ENCODE measurements around the gene PNMA8B. TPM values are rescaled to one million over a fixed set of nuclear protein-coding genes. Genes with fewer than 3 reads are reported as not detected.

The PNMA8B gene
- polyA plus RNA-seq, 1 of the 3 experiments (the other 2 are of a cell fraction) = 0.92 TPM

DNA sequence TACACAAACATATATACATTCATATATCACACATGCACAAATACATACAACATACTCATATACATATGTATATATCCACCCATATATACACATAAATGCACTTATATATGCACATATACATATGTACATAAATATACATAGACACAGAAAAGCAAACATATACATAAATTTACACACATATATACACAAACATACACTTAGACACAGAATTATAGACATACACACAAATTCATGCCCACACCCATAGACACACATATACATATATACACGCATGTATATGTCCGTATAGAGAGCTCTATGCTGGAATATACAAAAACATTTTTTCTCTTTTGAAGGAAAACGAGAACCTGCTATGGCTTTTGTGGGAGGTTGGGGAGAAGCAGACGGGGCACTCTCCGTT lies 44.9 kb downstream of the PNMA8B start:
- Histone ChIP-seq H3K79me2 (ENCODE audit: insufficient read depth) (no peaks in the 10 kb centered on the region), H4K20me1 (ENCODE audit: insufficient read depth) (no peaks in the 10 kb centered on the region)
- CTCF ChIA-PET = interaction anchor here (0.8 to 2.3 kb wide), 4 partner anchors 23 to 63 kb away, joined by 3 to 11 read pairs (median 4); no protein-coding TSS in a partner anchor

DNA sequence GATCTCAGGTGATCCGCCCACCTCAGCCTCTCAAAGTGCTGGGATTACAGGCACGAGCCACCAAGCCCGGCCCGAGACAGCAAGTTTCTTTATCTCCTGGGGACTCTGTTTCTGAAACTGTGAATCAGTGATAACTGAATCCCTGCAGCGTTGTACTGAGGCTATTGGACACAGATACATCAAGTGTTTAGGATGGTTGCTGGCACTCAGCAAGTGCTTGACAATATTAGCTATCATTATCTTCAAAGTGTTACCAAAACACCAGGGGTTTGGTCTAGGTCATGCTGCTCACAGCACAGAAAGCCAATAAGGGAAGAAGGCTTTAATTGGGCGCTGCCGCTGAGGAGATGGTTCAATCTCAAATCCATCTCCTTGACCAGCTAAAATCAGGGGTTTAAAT lies 46.4 kb downstream of the PNMA8B start:
- H4K20me1 ChIP-seq (ENCODE audit: insufficient read depth) = no peaks in the 10 kb centered on the region
- TF ChIP-seq NRF1 (IDR thresholded peaks at IDR 0.05; ENCODE audit: low read depth, low read length) (no peak), RXRA (IDR thresholded peaks at IDR 0.05; ENCODE audit: borderline replicate concordance, low read depth) (no peak), RFX5 (IDR thresholded peaks at IDR 0.05; ENCODE audit: low read length) (no peak), GABPA (IDR thresholded peaks at IDR 0.05; ENCODE audit: low read depth) (no peak), TAF1 (IDR thresholded peaks at IDR 0.05; ENCODE audit: borderline replicate concordance, low read depth, low read length) (no peak), MEF2A (IDR thresholded peaks at IDR 0.05; ENCODE audit: borderline replicate concordance, low read depth) (no peak)
- TF ChIP-seq, protein P1, sequence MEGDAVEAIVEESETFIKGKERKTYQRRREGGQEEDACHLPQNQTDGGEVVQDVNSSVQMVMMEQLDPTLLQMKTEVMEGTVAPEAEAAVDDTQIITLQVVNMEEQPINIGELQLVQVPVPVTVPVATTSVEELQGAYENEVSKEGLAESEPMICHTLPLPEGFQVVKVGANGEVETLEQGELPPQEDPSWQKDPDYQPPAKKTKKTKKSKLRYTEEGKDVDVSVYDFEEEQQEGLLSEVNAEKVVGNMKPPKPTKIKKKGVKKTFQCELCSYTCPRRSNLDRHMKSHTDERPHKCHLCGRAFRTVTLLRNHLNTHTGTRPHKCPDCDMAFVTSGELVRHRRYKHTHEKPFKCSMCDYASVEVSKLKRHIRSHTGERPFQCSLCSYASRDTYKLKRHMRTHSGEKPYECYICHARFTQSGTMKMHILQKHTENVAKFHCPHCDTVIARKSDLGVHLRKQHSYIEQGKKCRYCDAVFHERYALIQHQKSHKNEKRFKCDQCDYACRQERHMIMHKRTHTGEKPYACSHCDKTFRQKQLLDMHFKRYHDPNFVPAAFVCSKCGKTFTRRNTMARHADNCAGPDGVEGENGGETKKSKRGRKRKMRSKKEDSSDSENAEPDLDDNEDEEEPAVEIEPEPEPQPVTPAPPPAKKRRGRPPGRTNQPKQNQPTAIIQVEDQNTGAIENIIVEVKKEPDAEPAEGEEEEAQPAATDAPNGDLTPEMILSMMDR (IDR thresholded peaks at IDR 0.05) = no peak
- TF ChIP-seq, protein P2, sequence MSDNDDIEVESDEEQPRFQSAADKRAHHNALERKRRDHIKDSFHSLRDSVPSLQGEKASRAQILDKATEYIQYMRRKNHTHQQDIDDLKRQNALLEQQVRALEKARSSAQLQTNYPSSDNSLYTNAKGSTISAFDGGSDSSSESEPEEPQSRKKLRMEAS (IDR thresholded peaks at IDR 0.05; ENCODE audit: low read depth) = no peak
- TF ChIP-seq, protein P3, sequence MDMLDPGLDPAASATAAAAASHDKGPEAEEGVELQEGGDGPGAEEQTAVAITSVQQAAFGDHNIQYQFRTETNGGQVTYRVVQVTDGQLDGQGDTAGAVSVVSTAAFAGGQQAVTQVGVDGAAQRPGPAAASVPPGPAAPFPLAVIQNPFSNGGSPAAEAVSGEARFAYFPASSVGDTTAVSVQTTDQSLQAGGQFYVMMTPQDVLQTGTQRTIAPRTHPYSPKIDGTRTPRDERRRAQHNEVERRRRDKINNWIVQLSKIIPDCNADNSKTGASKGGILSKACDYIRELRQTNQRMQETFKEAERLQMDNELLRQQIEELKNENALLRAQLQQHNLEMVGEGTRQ (IDR thresholded peaks at IDR 0.05; ENCODE audit: borderline replicate concordance, low read depth, low read length) = no peak
- TF ChIP-seq, protein P4, sequence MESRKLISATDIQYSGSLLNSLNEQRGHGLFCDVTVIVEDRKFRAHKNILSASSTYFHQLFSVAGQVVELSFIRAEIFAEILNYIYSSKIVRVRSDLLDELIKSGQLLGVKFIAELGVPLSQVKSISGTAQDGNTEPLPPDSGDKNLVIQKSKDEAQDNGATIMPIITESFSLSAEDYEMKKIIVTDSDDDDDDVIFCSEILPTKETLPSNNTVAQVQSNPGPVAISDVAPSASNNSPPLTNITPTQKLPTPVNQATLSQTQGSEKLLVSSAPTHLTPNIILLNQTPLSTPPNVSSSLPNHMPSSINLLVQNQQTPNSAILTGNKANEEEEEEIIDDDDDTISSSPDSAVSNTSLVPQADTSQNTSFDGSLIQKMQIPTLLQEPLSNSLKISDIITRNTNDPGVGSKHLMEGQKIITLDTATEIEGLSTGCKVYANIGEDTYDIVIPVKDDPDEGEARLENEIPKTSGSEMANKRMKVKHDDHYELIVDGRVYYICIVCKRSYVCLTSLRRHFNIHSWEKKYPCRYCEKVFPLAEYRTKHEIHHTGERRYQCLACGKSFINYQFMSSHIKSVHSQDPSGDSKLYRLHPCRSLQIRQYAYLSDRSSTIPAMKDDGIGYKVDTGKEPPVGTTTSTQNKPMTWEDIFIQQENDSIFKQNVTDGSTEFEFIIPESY (IDR thresholded peaks at IDR 0.05; ENCODE audit: borderline replicate concordance, low read depth) = no peak
- H3K9me3 ChIP-seq = no peaks in the 10 kb centered on the region
- 47% methylated on average over 4 of the region's 7 CpGs for WGBS (ENCODE audit: low lambda C conversion rate)
- H3K4me2 ChIP-seq = no peak overlapping the region
- no peak overlapping the region for H3K27ac ChIP-seq (ENCODE audit: low read depth in 2 of 2, low read length in 1 of 2)
- no peaks in the 10 kb centered on the region; a peak in 1 of 4 replicates for H3K4me1 ChIP-seq (ENCODE audit: control insufficient read depth in 1 of 2, insufficient read depth in 2 of 2, low read depth in 1 of 2, low read length in 1 of 2)
- no peak overlapping the region for H3K9ac ChIP-seq
- no peaks in the 10 kb centered on the region for H3K27me3 ChIP-seq (ENCODE audit: insufficient read depth)
- H3F3A ChIP-seq (replicated peaks; ENCODE audit: insufficient read depth) = no peaks in the 10 kb centered on the region
- ChIA-PET POLR2A (no interaction called here), CTCF (interaction anchor here (0.7 to 1.0 kb wide), 2 partner anchors 47 to 64 kb away, joined by 3 to 4 read pairs; no protein-coding TSS in a partner anchor)
- DNase-seq = no peak
- H3K36me3 ChIP-seq (replicated peaks in 1 of 2; ENCODE audit: control insufficient read depth in 1 of 2, insufficient read depth in 2 of 2, low read length in 1 of 2) = no peaks in the 10 kb centered on the region
- no peaks in the 10 kb centered on the region for H3K79me2 ChIP-seq (ENCODE audit: insufficient read depth)
- H2AFZ ChIP-seq (ENCODE audit: low read depth) = no peak overlapping the region
- H3K9me2 ChIP-seq = no peaks in the 10 kb centered on the region
- H3K4me3 ChIP-seq (ENCODE audit: low read depth in 2 of 2, low read length in 1 of 2) = no peak overlapping the region

More for the DNA sequence above, 44.9 kb downstream of the PNMA8B start:
- 81% methylated on average over 5 of the region's 5 CpGs for WGBS (ENCODE audit: low lambda C conversion rate)
- POLR2A ChIA-PET = no interaction called here
- no peak overlapping the region for H3K27ac ChIP-seq (ENCODE audit: low read depth in 2 of 2, low read length in 1 of 2)
- no peaks in the 10 kb centered on the region for H3F3A ChIP-seq (replicated peaks; ENCODE audit: insufficient read depth)
- H2AFZ ChIP-seq (ENCODE audit: low read depth) = no peak overlapping the region
- DNase-seq = no peak
- H3K9me3 ChIP-seq = no peaks in the 10 kb centered on the region
- no peak overlapping the region for H3K4me3 ChIP-seq (ENCODE audit: low read depth in 2 of 2, low read length in 1 of 2)
- H3K36me3 ChIP-seq (replicated peaks in 1 of 2; ENCODE audit: control insufficient read depth in 1 of 2, insufficient read depth in 2 of 2, low read length in 1 of 2) = no peaks in the 10 kb centered on the region
- H3K9ac ChIP-seq = no peak overlapping the region
- no peaks in the 10 kb centered on the region for H3K27me3 ChIP-seq (ENCODE audit: insufficient read depth)
- H3K9me2 ChIP-seq = no peaks in the 10 kb centered on the region
- TF ChIP-seq, protein P5, sequence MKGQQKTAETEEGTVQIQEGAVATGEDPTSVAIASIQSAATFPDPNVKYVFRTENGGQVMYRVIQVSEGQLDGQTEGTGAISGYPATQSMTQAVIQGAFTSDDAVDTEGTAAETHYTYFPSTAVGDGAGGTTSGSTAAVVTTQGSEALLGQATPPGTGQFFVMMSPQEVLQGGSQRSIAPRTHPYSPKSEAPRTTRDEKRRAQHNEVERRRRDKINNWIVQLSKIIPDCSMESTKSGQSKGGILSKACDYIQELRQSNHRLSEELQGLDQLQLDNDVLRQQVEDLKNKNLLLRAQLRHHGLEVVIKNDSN (IDR thresholded peaks at IDR 0.05; ENCODE audit: borderline replicate concordance, low read depth) = no peak
- no peaks in the 10 kb centered on the region; a peak in 1 of 4 replicates for H3K4me1 ChIP-seq (ENCODE audit: control insufficient read depth in 1 of 2, insufficient read depth in 2 of 2, low read depth in 1 of 2, low read length in 1 of 2)
- H3K4me2 ChIP-seq = no peak overlapping the region
